ENCODE results near the gene PDAP1. TPM values are rescaled to one million over a fixed set of nuclear protein-coding genes. Genes with fewer than 3 reads are reported as not detected.
"Not testable (repeated sequence)": the region's sequence is repeated elsewhere in the genome, so short reads cannot be mapped to it uniquely, and the experiment has no call there.

Gene PDAP1
- polyA plus RNA-seq, 1 of the 3 experiments (the other 2 are of a cell fraction), result 389 TPM

- H3K9me3 ChIP-seq; H3K9ac ChIP-seq; H3K4me1 ChIP-seq (ENCODE audit: control insufficient read depth in 1 of 2, insufficient read depth in 2 of 2, low read depth in 1 of 2, low read length in 1 of 2); POLR2A ChIA-PET; H3K4me3 ChIP-seq (ENCODE audit: low read depth in 2 of 2, low read length in 1 of 2); H3K4me2 ChIP-seq; DNase-seq; H4K20me1 ChIP-seq (ENCODE audit: insufficient read depth); H2AFZ ChIP-seq (ENCODE audit: low read depth); H3K9me2 ChIP-seq; H3K27me3 ChIP-seq (ENCODE audit: insufficient read depth): not testable (repeated sequence)
- Histone ChIP-seq H3K27ac (ENCODE audit: low read depth in 2 of 2, low read length in 1 of 2) (0 out of 4 replicates have a peak overlapping the region, but pooled peaks of 1 of the 2 experiments have one; percentile 6), H3F3A (replicated peaks; ENCODE audit: insufficient read depth) (peaks cover 30% of the 10 kb centered on the region), H3K79me2 (ENCODE audit: insufficient read depth) (peaks cover 57% of the 10 kb centered on the region), H3K36me3 (replicated peaks in 1 of 2; ENCODE audit: control insufficient read depth in 1 of 2, insufficient read depth in 2 of 2, low read length in 1 of 2) (peaks cover 71 to 91% of the 10 kb centered on the region in 2 experiments)
- TF ChIP-seq SMC3 (IDR thresholded peaks at IDR 0.05; ENCODE audit: low read depth, low read length), result peak; percentile 55
- TF ChIP-seq RAD21 (IDR thresholded peaks at IDR 0.05; ENCODE audit: low read length), result peak; percentile 72
- TF ChIP-seq CTCF (IDR thresholded peaks at IDR 0.05), result peak; percentile 78
- 43% methylated on average over 17 of the region's 17 CpGs for WGBS (ENCODE audit: low lambda C conversion rate)
- CTCF ChIA-PET, result interaction anchor here (0.6 to 2.2 kb wide), 12 partner anchors 8 to 375 kb away, joined by 3 to 10 read pairs (median 3); no protein-coding TSS in a partner anchor
These were observed 7.2 kb upstream of the PDAP1 start for GRCh38 chr7:99415513-99416127.

- H3K9ac ChIP-seq, result no peak overlapping the region
- POLR2A ChIA-PET, result no interaction called here
- H2AFZ ChIP-seq (ENCODE audit: low read depth), result no peak overlapping the region
- H3K4me3 ChIP-seq (ENCODE audit: low read depth in 2 of 2, low read length in 1 of 2), result peak overlapping the region in 1 of 2 experiments; percentile 97; a peak in 1 of 4 replicates
- no peak for DNase-seq
- TF ChIP-seq RAD21 (IDR thresholded peaks at IDR 0.05; ENCODE audit: low read length) (no peak), TAF1 (IDR thresholded peaks at IDR 0.05; ENCODE audit: borderline replicate concordance, low read depth, low read length) (no peak)
- H4K20me1 ChIP-seq (ENCODE audit: insufficient read depth), result peaks cover 32% of the 10 kb centered on the region
- H3K27ac ChIP-seq (ENCODE audit: low read depth in 2 of 2, low read length in 1 of 2), result peak overlapping the region in 1 of 2 experiments; percentile 99; a peak in 1 of 4 replicates
- H3K27me3 ChIP-seq (ENCODE audit: insufficient read depth), result no peaks in the 10 kb centered on the region
- 76% methylated on average over 2 of the region's 2 CpGs for WGBS (ENCODE audit: low lambda C conversion rate)
- peaks cover 15 to 19% of the 10 kb centered on the region in 2 experiments; a peak in 3 of 4 replicates for H3K4me1 ChIP-seq (ENCODE audit: control insufficient read depth in 1 of 2, insufficient read depth in 2 of 2, low read depth in 1 of 2, low read length in 1 of 2)
- H3K9me2 ChIP-seq, result no peaks in the 10 kb centered on the region
- CTCF ChIA-PET, result no interaction called here
- H3K79me2 ChIP-seq (ENCODE audit: insufficient read depth), result peaks cover 95% of the 10 kb centered on the region
- no peaks in the 10 kb centered on the region for H3K9me3 ChIP-seq
- H3F3A ChIP-seq (replicated peaks; ENCODE audit: insufficient read depth), result peaks cover 27% of the 10 kb centered on the region
- peak overlapping the region; percentile 91; the same call in 1 of the 2 replicates for H3K4me2 ChIP-seq
- peaks cover 36 to 53% of the 10 kb centered on the region in 2 experiments for H3K36me3 ChIP-seq (replicated peaks in 1 of 2; ENCODE audit: control insufficient read depth in 1 of 2, insufficient read depth in 2 of 2, low read length in 1 of 2)
These were observed 2.2 kb upstream of the PDAP1 start for GRCh38 chr7:99410635-99411034.

GRCh38 chr7:99409806-99410205 lies 1.4 kb upstream of the PDAP1 start:
- POLR2A ChIA-PET, result interaction anchor here (1.9 to 5.2 kb wide), 4 partner anchors 11 to 37 kb away, joined by 6 to 102 read pairs (median 9); partner anchors contain the start of genes CPSF4 and PTCD1
- TF ChIP-seq REST (IDR thresholded peaks at IDR 0.05; ENCODE audit: low read depth, low read length) (no peak), RAD21 (IDR thresholded peaks at IDR 0.05; ENCODE audit: low read length) (no peak), RXRA (IDR thresholded peaks at IDR 0.05; ENCODE audit: borderline replicate concordance, low read depth) (no peak), FOXM1 (IDR thresholded peaks at IDR 0.05; ENCODE audit: low read depth) (no peak), USF1 (IDR thresholded peaks at IDR 0.05; ENCODE audit: borderline replicate concordance, low read depth) (no peak), EP300 (IDR thresholded peaks at IDR 0.05; ENCODE audit: borderline replicate concordance in 1 of 2, low read depth in 1 of 2, low read length in 1 of 2) (no peak), EZH2phosphoT487 (IDR thresholded peaks at IDR 0.05; ENCODE audit: borderline replicate concordance, low read depth) (no peak), ELF1 (IDR thresholded peaks at IDR 0.05) (no peak), MAX (IDR thresholded peaks at IDR 0.05; ENCODE audit: low read depth) (no peak)

More at GRCh38 chr7:99409806-99410205, 1.4 kb upstream of the PDAP1 start:
- WGBS (ENCODE audit: low lambda C conversion rate), result 30% methylated on average over 3 of the region's 3 CpGs
- Histone ChIP-seq H3K4me1 (ENCODE audit: control insufficient read depth in 1 of 2, insufficient read depth in 2 of 2, low read depth in 1 of 2, low read length in 1 of 2) (peaks cover 15 to 21% of the 10 kb centered on the region in 2 experiments), H3K4me2 (peak overlapping the region; percentile 91), H3K36me3 (replicated peaks in 1 of 2; ENCODE audit: control insufficient read depth in 1 of 2, insufficient read depth in 2 of 2, low read length in 1 of 2) (peaks cover 34 to 50% of the 10 kb centered on the region in 2 experiments), H3K27me3 (ENCODE audit: insufficient read depth) (no peaks in the 10 kb centered on the region), H4K20me1 (ENCODE audit: insufficient read depth) (peaks cover 40% of the 10 kb centered on the region), H3K4me3 (ENCODE audit: low read depth in 2 of 2, low read length in 1 of 2) (peak overlapping the region; percentile 85 to 97), H2AFZ (ENCODE audit: low read depth) (no peak overlapping the region), H3K79me2 (ENCODE audit: insufficient read depth) (peaks cover 98% of the 10 kb centered on the region), H3K27ac (ENCODE audit: low read depth in 2 of 2, low read length in 1 of 2) (peak overlapping the region in 1 of 2 experiments; percentile 99; a peak in 1 of 4 replicates), H3K9ac (peak overlapping the region; percentile 96), H3F3A (replicated peaks; ENCODE audit: insufficient read depth) (peaks cover 22% of the 10 kb centered on the region), H3K9me3 (no peaks in the 10 kb centered on the region), H3K9me2 (no peaks in the 10 kb centered on the region)
- no peak for DNase-seq
- CTCF ChIA-PET, result interaction anchor here (3.5 kb wide), 1 partner anchor 10 kb away, joined by 16 read pairs; no protein-coding TSS in a partner anchor

Data from SK-N-SH (cell line).